ENCODE results near the gene E2F1.

- TF ChIP-seq POLR2A (IDR thresholded peaks at IDR 0.05) (no peak), CTCF (IDR thresholded peaks at IDR 0.05) (no peak)
Observed at GRCh38 chr20:33627577-33628216, 58.5 kb downstream of the E2F1 start.

Measured in esophagus squamous epithelium (tissue), 4 donors.